NCI-H1694 treated with DMSO at 0.1 percent for 48 hours (cell line): ENCODE data around the gene RASGRP4.
"Not testable (repeated sequence)": the region's sequence is repeated elsewhere in the genome, so short reads cannot be mapped to it uniquely, and the experiment has no call there.

Source experiments
- DNase-seq: peaks from one replicate; lab custom pipeline; 2025; lab: John Stamatoyannopoulos, UW

RASGRP4 gene, protein sequence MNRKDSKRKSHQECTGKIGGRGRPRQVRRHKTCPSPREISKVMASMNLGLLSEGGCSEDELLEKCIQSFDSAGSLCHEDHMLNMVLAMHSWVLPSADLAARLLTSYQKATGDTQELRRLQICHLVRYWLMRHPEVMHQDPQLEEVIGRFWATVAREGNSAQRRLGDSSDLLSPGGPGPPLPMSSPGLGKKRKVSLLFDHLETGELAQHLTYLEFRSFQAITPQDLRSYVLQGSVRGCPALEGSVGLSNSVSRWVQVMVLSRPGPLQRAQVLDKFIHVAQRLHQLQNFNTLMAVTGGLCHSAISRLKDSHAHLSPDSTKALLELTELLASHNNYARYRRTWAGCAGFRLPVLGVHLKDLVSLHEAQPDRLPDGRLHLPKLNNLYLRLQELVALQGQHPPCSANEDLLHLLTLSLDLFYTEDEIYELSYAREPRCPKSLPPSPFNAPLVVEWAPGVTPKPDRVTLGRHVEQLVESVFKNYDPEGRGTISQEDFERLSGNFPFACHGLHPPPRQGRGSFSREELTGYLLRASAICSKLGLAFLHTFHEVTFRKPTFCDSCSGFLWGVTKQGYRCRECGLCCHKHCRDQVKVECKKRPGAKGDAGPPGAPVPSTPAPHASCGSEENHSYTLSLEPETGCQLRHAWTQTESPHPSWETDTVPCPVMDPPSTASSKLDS

DNA sequence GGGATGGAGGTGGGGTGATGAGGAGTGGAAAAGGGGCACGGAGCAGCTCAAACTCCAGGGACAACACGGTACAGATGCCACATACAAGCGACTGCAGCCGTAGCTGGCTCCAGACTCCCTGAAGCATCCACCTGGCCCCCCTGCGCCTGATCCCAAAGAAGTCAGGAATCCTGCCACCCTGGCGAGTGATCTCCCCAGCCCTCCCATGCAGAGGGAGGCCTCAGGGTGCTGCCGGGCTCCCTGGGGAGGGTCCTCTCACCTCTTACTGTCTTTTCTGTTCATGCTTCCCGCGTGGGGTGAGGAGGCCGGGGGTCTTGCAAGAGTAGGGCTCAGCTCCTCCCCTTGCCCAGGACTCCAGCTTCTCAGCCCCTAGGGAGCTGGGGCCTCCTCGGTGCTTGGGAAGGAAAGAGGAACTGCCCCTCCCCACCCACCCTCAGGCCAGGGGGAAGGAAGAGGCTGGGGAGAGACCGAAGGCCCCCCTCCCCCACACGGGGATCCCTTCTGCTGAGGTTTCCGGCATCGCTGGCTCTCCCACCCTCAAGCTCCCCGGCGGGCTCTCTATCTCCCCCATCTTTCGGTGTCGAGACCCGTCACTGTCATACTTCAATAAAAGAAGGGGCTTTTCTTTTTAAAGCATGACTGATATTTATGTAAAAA is at the start of gene RASGRP4:
TSS of gene RASGRP4 (minus strand) at position 410 of the 657 bp plus-strand sequence. CDS start at position 282, 128 bp downstream.
- DNase-seq = no peak

DNA sequence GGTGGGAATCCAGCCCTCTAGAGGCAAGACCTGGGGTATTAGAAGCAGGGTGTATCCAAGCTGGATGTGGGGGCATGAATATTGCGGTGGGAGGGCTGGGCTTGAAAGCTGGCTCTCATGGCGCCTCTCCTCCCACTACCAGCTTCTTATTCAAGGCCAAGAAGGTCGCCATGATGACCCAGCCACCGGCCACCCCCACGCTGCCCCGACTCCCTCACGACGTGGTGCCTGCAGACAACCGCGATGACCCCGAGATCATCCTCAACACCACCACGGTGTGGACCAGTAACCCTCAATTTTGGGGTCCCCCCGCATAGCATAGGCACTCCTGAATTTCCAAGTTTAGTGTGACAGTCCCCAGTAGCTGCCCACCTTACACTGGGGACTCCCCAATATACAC is 49.2 kb upstream of the RASGRP4 start:
- no peak for DNase-seq

DNA sequence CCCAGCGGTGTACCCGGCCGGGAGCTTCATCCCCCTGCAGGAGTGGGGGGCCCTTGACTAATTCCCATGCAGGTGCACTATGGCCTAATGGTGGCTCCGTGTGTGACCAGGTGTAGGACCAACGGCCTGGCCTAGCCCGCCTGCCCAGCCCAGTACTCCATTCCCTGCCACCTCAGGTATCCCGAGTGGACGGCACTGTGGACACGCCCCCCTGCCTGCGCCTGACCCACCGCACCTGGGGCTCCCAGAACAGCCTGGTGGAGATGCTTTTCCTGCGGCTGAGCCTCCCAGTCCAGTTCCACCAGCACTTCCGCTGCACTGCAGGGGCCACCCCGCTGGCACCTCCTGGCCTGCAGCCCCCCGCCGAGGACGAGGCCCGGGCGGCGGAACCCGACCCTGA is 47.2 kb upstream of the RASGRP4 start:
- DNase-seq = no peak

DNA sequence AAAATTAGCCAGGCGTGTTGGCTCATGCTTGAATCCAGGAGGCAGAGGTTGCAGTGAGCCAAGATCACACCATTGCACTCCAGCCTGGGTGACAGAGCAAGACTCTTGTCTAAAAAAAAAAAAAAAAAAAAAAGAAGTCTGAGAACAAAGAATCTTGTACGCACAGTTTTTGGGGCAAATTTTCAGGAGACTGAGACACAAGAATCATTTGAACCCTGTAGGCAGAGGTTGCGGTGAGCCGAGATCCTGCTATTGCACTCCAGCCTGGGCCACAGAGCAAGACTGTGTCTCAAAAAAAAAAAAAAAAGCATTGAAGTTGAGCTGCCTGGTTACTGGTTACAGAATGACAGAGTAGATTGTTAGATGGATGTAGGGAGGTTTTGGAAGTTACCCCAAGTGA is 46.7 kb upstream of the RASGRP4 start:
- not testable (repeated sequence) for DNase-seq

DNA sequence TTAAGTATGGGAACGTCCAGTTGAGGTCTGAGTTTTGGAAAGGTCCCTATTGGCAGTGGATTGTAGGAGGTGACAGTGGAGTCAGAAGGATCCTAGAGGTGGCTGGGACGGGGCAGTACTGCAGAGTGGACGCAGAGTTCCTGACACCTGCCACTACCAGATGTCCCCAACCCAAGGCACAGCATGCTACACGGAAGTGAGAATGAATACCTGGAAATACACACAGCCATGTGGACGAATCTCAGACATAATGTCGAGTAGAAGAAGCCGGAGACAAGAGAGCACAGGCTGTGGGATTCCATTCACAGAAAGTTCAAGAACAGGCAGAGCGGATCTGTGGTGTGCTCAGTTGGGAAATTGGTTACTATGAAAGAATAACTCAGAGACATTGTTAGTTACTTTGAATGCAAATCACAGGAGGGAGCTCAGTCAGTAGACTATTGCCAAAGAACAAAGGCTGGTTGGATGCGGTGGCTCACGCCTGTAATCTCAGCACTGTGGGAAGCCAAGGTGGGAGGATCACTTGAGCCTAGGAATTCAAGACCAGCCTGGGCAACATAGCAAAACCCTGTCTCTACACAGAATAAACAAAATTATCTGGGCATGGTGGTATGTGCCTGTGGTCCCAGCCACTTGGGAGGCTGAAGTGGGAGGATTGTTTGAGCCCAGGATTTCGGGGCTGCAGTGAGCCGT is 44.9 kb upstream of the RASGRP4 start:
- DNase-seq = no peak

DNA sequence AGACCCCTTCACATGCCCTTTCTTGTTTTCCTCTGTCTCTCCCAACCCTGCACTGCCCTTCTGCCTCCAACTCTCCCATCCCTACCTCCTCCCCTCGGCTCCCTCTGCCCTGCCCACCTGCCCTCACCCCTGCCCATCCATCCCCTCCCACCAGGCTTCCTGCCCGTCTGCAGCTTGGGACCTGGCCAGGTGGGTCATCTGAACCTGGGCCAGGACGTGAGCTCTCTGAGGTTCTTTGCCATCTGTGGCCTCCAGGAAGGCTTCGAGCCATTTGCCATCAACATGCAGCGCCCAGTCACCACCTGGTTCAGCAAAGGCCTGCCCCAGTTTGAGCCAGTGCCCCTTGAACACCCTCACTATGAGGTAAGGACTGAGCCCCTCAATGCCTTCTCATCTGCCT is 43.1 kb upstream of the RASGRP4 start:
- no peak for DNase-seq

DNA sequence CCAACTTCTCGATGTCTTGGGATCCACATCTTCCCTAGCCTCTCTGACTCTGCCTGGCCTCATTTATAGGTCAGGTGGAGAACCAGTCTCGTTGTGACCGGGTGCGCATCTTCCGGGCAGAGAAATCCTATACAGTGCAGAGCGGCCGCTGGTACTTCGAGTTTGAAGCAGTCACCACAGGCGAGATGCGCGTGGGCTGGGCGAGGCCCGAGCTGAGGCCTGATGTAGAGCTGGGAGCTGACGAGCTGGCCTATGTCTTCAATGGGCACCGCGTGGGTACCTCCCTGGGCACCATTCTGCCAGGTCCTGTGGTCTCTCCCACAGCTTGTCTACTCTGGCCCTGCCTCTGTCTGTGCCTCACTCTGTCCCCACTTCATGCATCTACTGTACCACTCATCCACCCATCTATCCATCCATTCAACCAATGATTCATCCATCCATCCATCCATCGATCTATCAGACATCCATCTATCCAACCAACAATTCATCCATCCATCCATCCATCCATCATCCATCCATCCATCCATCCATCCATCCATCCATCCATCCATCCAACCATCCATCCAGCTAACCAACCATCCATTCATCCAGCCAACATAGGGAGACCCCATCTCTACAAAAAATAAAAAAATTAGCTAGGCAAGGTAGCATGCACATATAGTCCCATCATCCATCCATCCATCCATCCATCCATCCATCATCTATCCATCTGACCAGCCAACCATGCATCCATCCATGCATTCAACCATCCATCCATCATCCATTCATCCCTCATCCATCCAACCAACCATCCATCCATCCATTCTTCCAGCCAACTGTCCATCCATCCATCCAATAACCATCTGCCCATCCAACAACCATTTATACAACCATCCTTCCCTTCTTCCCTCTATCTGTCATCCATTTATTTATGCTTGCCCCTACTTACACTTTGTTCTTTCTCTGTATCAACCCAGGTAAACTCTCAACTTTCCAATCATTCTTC is 41.8 kb upstream of the RASGRP4 start:
- DNase-seq = no peak

DNA sequence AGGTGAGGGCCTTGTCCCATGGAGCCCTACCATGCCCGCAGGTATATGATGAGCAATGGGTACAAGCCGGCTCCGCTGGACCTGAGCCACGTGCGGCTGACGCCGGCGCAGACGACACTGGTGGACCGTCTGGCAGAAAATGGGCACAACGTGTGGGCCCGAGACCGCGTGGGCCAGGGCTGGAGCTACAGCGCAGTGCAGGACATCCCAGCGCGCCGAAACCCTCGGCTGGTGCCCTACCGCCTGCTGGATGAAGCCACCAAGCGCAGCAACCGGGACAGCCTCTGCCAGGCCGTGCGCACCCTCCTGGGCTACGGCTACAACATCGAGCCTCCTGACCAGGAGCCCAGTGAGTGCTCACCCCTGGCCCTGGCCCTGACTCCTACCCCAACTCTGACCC is 40.0 kb upstream of the RASGRP4 start:
- no peak for DNase-seq

DNA sequence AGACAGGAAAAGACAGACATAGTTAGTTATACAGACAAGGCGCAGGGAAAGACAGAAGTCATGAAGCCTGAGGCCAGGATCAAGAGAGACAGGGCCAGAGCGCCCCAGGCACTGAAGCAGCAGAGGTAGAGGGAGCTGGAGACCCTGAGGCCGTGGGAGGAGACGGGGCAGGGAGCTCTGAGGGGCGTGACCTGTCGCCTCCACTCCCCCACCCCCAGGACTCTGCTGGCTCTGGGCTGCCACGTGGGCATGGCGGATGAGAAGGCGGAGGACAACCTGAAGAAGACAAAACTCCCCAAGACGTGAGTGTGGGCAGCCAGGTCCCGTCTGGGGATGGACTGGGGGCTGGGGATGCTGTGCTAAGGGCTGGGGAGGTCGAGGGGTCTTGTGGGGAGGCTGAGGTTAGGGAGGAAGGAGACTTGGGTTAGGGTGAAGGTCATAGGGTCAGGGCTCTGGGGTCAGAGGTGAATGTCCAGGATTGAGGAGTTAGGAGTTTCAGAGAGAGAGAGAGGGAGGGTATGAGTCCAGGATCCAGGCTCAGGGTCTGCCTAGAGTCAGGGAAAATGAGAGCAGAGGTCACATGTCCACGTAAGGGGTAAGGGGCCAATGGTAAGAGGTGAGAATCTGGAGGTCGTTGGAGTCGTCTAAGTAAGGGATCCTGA is 38.5 kb upstream of the RASGRP4 start:
- no peak for DNase-seq

DNA sequence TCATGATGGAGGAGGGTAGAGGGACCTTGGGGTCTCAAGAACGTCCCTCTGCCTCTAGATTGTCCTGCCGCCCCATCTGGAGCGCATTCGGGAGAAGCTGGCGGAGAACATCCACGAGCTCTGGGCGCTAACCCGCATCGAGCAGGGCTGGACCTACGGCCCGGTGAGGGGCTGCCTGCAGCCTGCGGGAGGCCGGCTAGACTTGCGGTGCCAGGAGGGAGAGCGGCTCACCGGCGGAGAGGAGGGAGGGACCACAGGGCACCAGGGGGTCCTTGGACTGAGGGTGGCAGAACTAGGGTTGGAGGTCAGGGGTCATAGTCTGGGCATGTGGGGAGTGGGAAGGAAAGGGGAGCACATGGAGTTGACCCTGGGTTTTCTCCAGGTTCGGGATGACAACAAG is 37.3 kb upstream of the RASGRP4 start:
- no peak for DNase-seq

DNA sequence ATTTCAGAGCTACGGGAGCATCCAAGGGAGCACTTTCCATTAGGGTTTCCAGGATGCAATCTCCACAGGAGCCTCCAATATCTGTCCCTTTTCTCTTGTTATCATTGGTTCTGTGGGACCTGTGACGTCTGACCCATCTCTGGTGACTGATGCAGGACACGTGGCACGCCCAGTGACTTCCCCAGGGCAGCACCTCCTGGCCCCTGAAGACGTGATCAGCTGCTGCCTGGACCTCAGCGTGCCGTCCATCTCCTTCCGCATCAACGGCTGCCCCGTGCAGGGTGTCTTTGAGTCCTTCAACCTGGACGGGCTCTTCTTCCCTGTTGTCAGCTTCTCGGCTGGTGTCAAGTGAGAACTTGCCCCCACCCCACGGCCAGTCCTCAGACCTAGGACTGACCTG is 33.0 kb upstream of the RASGRP4 start:
- no peak for DNase-seq

DNA sequence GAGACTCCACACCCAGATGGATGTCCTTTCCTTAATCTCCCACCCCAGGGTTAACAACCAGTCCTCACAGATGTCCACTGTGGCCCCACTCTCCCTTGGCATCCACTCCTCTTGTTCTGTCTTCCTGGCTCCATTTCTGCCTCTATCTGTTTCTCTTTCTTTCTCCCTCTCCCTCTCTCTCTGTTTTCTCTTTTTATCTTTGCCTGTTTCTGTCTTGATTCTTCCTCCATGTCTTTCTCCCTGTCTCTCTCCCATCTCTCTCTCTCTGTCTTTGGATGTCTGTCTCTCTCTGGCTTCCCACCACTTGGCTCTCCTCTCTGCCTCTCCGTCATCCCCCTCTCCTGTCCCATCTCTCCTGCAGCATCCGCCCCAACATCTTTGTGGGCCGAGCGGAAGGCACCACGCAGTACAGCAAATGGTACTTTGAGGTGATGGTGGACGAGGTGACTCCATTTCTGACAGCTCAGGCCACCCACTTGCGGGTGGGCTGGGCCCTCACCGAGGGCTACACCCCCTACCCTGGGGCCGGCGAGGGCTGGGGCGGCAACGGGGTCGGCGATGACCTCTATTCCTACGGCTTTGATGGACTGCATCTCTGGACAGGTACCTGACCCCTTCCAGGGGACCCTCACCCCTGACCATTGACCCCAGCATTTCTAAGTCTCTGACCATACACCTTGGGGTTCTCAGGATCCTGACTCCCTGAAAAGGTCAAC is 31.8 kb upstream of the RASGRP4 start:
- DNase-seq = no peak

DNA sequence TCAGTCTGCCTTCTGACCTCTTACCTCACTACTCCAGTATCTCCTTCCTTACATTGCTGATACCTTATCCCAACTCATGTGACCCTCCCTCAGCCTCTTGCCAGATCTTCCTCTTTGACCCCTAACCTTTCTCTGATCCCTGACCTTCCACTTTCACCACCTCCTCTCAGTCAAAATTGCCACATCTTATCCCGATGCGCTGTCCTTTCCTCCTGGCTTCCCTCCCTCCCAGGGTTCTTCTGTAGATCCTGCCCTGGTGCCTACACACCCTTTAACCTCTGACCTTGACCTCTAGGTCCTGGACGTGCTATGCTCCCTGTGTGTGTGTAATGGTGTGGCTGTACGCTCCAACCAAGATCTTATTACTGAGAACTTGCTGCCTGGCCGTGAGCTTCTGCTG is 31.2 kb upstream of the RASGRP4 start:
- DNase-seq = no peak

DNA sequence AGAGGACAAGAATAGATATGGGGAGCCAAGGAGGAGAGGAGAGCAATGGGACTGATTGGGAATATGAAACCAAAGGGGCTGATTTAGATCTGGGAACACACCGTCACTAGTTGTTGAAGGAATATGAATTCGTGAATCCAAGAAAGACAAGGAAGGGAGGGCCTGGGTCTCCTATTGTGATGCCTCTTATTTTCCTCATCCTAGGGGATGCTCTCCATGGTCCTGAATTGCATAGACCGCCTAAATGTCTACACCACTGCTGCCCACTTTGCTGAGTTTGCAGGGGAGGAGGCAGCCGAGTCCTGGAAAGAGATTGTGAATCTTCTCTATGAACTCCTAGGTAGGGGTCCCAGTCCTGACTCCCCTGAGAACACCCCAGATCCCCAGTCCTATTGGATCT is 29.0 kb upstream of the RASGRP4 start:
- DNase-seq = no peak

DNA sequence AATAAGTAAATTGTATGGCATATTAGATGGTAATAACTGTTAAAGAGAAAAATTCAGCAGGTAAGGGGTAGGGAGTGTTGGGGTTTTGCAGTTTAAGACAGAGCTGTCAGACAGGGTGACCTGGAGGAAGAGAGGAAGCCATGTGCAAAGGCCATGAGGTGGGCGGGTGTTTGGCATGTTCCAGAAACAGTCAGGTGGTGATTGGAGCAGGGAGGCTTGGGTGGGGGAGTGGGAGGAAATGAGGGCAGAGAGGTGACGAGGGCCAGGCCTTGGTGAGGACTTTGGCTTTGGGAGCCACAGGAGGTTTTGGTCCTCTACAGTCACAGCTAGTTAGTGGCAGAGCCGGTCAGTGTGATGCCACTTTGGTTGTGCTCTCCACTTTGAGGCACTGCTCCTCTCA is 27.6 kb upstream of the RASGRP4 start:
- no peak for DNase-seq

DNA sequence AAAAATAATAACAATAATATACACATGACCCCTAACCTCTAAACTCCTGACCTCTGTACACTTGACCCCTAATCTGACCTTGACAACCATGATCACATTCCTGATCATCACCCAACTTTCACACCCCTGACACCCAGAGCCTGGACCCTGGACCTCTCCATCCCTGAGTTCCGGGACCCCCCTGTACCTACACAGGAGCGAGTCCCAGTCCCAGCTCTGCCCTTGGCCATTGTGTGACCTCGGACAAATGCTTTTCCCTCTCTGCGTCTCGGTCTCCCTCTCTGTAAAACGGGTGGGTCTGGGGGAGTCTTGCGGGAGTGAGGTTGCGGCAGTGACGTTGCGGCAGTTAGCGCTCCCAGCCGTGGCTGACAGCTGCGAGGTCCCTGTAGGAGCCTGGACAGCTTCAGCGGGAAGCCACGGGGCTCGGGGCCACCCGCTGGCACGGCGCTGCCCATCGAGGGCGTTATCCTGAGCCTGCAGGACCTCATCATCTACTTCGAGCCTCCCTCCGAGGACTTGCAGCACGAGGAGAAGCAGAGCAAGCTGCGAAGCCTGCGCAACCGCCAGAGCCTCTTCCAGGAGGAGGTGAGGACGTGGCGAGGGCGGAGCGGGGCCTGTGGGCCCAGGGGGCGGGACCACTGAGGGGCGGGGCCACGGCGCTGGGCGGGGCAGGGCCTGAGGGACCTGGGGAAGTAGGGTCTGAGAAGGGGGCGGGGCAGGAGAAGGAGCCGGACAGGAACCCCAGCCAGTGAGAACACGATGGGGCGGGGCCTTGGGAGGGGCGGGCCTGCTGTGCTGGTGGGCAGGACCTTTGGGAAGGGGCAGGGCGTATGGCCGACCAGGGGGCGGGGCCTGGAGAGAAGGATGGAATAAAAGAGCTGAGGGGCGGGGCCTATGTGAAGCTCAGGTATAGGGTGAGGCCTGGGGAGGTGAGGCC is 26.7 kb upstream of the RASGRP4 start:
- DNase-seq = no peak

DNA sequence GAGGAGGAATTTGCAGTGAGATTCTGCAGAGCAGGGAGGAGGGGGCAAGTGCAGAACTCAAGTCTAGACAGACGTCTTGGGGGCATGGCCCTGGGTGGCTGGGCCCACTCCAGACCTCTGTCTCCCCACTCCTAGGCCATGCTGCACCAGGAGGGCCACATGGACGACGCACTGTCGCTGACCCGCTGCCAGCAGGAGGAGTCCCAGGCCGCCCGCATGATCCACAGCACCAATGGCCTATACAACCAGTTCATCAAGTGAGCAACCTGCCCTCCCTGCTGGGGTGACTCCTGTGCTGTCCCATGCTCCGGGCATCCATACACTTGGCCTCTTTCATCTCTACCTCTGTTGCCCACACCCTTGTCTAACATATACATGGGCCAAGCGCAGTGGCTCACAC is 25.6 kb upstream of the RASGRP4 start:
- no peak for DNase-seq

DNA sequence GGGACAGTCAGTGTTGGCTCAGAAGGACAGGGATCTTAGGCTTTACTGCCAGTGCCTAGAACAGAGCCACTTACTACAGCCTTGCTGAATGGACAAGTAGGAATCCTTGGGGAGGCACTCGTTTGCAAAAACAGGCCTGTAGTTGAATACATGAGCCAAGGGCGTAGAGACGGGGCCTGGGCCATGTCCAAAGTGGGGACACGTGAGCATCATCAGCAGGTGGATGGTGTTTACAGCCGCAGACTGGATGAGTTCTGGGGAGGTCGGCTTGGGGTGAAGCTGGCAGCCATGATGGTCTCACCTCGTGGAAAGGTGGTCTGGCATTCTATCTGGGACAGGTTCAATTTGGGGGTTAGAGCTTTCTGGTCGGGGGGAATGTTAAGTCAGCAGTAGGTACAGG is 25.0 kb upstream of the RASGRP4 start:
- DNase-seq = no peak

DNA sequence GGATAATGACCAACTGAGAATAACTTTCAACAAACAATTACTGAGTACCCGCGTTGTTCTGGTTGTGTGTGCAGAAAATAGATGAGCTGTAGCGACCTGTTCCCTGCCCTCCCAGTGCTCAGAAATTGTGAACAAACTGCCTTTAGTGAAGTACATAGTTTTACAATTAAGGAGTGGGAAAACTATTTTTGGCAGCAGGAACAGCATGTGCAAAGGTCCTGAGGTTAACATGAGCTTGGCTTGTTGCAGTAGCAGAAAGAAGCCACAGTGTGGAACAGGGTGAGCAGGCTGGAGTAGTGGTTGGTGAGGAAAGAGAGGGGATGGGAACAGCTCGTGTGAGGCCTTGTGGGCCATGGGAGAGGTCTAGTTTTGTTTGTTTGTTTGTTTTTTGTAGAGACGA is 23.5 kb upstream of the RASGRP4 start:
- DNase-seq = no peak
